Trophoblast cell (in vitro differentiated cells and primary cell): Measurements from ENCODE around the gene MYOD1.

Source experiments
- DNase-seq, 2 donors: peaks; one replicate each; pipeline ENCODE4 v3.0.0-alpha.2; 2016
- H2AFZ ChIP-seq: 2 replicates; pipeline ENCODE4 v1.6.1; 2013; ENCODE audit warnings: low read length, moderate library complexity, mild to moderate bottlenecking; ENCODE audit not compliant: insufficient read depth, poor library complexity
- H2AK5ac ChIP-seq: 2 replicates; pipeline ENCODE4 v1.6.1; 2013; ENCODE audit warnings: mild to moderate bottlenecking, low read length
- H2BK120ac ChIP-seq: 2 replicates; pipeline ENCODE4 v1.6.1; 2013; ENCODE audit warnings: low read length, mild to moderate bottlenecking, moderate library complexity; ENCODE audit not compliant: insufficient read depth, poor library complexity
- H2BK12ac ChIP-seq: 2 replicates; pipeline ENCODE4 v1.6.1; 2013; ENCODE audit warnings: mild to moderate bottlenecking, low read length, moderate library complexity
- H2BK5ac ChIP-seq: 2 replicates; pipeline ENCODE4 v1.6.1; 2013; ENCODE audit warnings: low read length, low read depth, moderate library complexity, mild to moderate bottlenecking; ENCODE audit not compliant: poor library complexity
- H3K14ac ChIP-seq: 2 replicates; pipeline ENCODE4 v1.6.1; 2013; ENCODE audit warnings: mild to moderate bottlenecking, low read length
- H3K18ac ChIP-seq: 2 replicates; pipeline ENCODE4 v1.6.1; 2013; ENCODE audit warnings: mild to moderate bottlenecking, low read length
- H3K23ac ChIP-seq: 2 replicates; pipeline ENCODE4 v1.6.1; 2013; ENCODE audit warnings: low read length
- H3K27ac ChIP-seq: 2 replicates; pipeline ENCODE4 v1.5.1; 2013; ENCODE audit warnings: low read depth, mild to moderate bottlenecking, inconsistent platforms, low read length, moderate library complexity
- H3K27me3 ChIP-seq: 2 replicates; pipeline ENCODE4 v1.6.1; 2013; ENCODE audit warnings: inconsistent platforms, mild to moderate bottlenecking, low read length, moderate library complexity; ENCODE audit not compliant: insufficient read depth
- H3K36me3 ChIP-seq, 2 experiments: 1 replicate in 1 of 2; 2 replicates in 1 of 2; pipeline ENCODE4 v1.6.1; 2013; ENCODE audit warnings: low read length in 2 of 2, mild to moderate bottlenecking in 2 of 2, moderate library complexity in 1 of 2; ENCODE audit not compliant: insufficient read depth in 2 of 2, control insufficient read depth in 1 of 2
- H3K4ac ChIP-seq: 2 replicates; pipeline ENCODE4 v1.6.1; 2013; ENCODE audit warnings: low read depth, mild to moderate bottlenecking, low read length, moderate library complexity
- H3K4me1 ChIP-seq, 2 experiments: 1 replicate in 1 of 2; 2 replicates in 1 of 2; pipeline ENCODE4 v1.6.1; 2013; ENCODE audit warnings: low read length in 2 of 2, mild to moderate bottlenecking in 2 of 2, moderate library complexity in 1 of 2; ENCODE audit not compliant: insufficient read depth in 2 of 2, control insufficient read depth in 1 of 2
- H3K4me2 ChIP-seq: 2 replicates; pipeline ENCODE4 v1.6.1; 2013; ENCODE audit warnings: inconsistent platforms, mild to moderate bottlenecking, low read length, moderate library complexity
- H3K4me3 ChIP-seq: 2 replicates; pipeline ENCODE4 v1.5.1; 2013; ENCODE audit warnings: mild to moderate bottlenecking, low read depth, low read length, inconsistent platforms
- H3K79me1 ChIP-seq: one replicate; pipeline ENCODE4 v1.6.1; 2013; ENCODE audit warnings: low read length
- H3K79me2 ChIP-seq: 2 replicates; pipeline ENCODE4 v1.6.1; 2013; ENCODE audit warnings: low read length, mild to moderate bottlenecking; ENCODE audit not compliant: control insufficient read depth, insufficient read depth, poor library complexity
- H3K9ac ChIP-seq: 2 replicates; pipeline ENCODE4 v1.6.1; 2013; ENCODE audit warnings: mild to moderate bottlenecking, low read length
- H3K9me3 ChIP-seq: 2 replicates; pipeline ENCODE4 v1.6.1; 2013; ENCODE audit warnings: low read depth, mild to moderate bottlenecking, control low read depth, inconsistent platforms, low read length; ENCODE audit not compliant: insufficient read depth
- H4K12ac ChIP-seq: 2 replicates; pipeline ENCODE4 v1.6.1; 2013; ENCODE audit warnings: low read depth, mild to moderate bottlenecking, low read length, moderate library complexity
- H4K8ac ChIP-seq: 2 replicates; pipeline ENCODE4 v1.6.1; 2013; ENCODE audit warnings: low read depth, mild to moderate bottlenecking, low read length, moderate library complexity
- H4K91ac ChIP-seq: one replicate; pipeline ENCODE4 v1.6.1; 2013; ENCODE audit warnings: low read depth, mild to moderate bottlenecking, low read length, moderate library complexity
- WGBS: extraction: QIAGEN DNeasy Blood & Tissue Kit; methylation state at CpG from one replicate; pipeline ENCODE4 v1.1.7; 2013; ENCODE audit warnings: missing lambda C conversion rate; ENCODE audit not compliant: insufficient read length, insufficient coverage; ENCODE audit errors: extremely low coverage; 5-methylcytosine and 5-hydroxymethylcytosine counted together

Gene MYOD1

GRCh38 chr11:17719938-17720795 is 796 bp downstream of the MYOD1 start:
- Histone ChIP-seq H4K91ac (no peak overlapping the region), H3K4me1 (peaks cover 4 to 6% of the 10 kb centered on the region in 2 experiments), H4K12ac (no peak overlapping the region), H2AK5ac (no peak overlapping the region), H3K4me3 (no peak overlapping the region), H3K9me3 (peaks cover 11% of the 10 kb centered on the region), H2BK12ac (no peak overlapping the region), H2BK120ac (no peak overlapping the region), H4K8ac (no peak overlapping the region), H3K23ac (no peak overlapping the region), H3K4ac (no peak overlapping the region), H3K27ac (no peak overlapping the region), H2AFZ (no peak overlapping the region), H3K36me3 (no peaks in the 10 kb centered on the region), H3K4me2 (peak overlapping the region; percentile 39), H3K18ac (no peak overlapping the region), H3K14ac (no peak overlapping the region), H3K79me2 (no peaks in the 10 kb centered on the region), H2BK5ac (no peak overlapping the region), H3K27me3 (peaks cover 62% of the 10 kb centered on the region), H3K79me1 (no peaks in the 10 kb centered on the region), H3K9ac (no peak overlapping the region)
- no CpG with 5 or more reads among the region's 85 CpGs for WGBS
- DNase-seq = peak; percentile 38 to 50

GRCh38 chr11:17720796-17721171 is 1.4 kb downstream of the MYOD1 start:
- H2BK120ac ChIP-seq = no peak overlapping the region
- no peaks in the 10 kb centered on the region for H3K36me3 ChIP-seq
- H3K9me3 ChIP-seq = peaks cover 11% of the 10 kb centered on the region
- H3K4me3 ChIP-seq = no peak overlapping the region
- H3K27me3 ChIP-seq = peaks cover 62% of the 10 kb centered on the region
- no peak overlapping the region for H2AFZ ChIP-seq
- no peak overlapping the region for H4K91ac ChIP-seq
- DNase-seq = no peak
- no peaks in the 10 kb centered on the region for H3K79me2 ChIP-seq
- H3K27ac ChIP-seq = no peak overlapping the region
- no peaks in the 10 kb centered on the region for H3K79me1 ChIP-seq
- H4K8ac ChIP-seq = no peak overlapping the region
- H2AK5ac ChIP-seq = no peak overlapping the region
- H3K18ac ChIP-seq = no peak overlapping the region
- no peak overlapping the region for H3K9ac ChIP-seq
- no peak overlapping the region for H3K14ac ChIP-seq
- H3K23ac ChIP-seq = no peak overlapping the region
- no CpG with 5 or more reads among the region's 24 CpGs for WGBS
- peaks cover 4 to 6% of the 10 kb centered on the region in 2 experiments for H3K4me1 ChIP-seq
- peak overlapping the region; percentile 39 for H3K4me2 ChIP-seq
- H4K12ac ChIP-seq = no peak overlapping the region
- H2BK5ac ChIP-seq = no peak overlapping the region
- H3K4ac ChIP-seq = no peak overlapping the region
- H2BK12ac ChIP-seq = no peak overlapping the region

DNA sequence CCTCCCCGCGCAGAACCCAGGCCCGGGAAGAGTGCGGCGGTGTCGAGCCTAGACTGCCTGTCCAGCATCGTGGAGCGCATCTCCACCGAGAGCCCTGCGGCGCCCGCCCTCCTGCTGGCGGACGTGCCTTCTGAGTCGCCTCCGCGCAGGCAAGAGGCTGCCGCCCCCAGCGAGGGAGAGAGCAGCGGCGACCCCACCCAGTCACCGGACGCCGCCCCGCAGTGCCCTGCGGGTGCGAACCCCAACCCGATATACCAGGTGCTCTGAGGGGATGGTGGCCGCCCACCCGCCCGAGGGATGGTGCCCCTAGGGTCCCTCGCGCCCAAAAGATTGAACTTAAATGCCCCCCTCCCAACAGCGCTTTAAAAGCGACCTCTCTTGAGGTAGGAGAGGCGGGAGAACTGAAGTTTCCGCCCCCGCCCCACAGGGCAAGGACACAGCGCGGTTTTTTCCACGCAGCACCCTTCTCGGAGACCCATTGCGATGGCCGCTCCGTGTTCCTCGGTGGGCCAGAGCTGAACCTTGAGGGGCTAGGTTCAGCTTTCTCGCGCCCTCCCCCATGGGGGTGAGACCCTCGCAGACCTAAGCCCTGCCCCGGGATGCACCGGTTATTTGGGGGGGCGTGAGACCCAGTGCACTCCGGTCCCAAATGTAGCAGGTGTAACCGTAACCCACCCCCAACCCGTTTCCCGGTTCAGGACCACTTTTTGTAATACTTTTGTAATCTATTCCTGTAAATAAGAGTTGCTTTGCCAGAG is 2.0 kb downstream of the MYOD1 start:
- H2BK12ac ChIP-seq = no peak overlapping the region
- no peaks in the 10 kb centered on the region for H3K79me1 ChIP-seq
- H3K18ac ChIP-seq = no peak overlapping the region
- H4K8ac ChIP-seq = no peak overlapping the region
- no peak overlapping the region for H2AFZ ChIP-seq
- no peak overlapping the region for H2AK5ac ChIP-seq
- no peak overlapping the region for H3K4me2 ChIP-seq
- H3K9ac ChIP-seq = no peak overlapping the region
- no CpG with 5 or more reads among the region's 56 CpGs for WGBS
- no peak overlapping the region for H2BK5ac ChIP-seq
- H3K14ac ChIP-seq = no peak overlapping the region
- H3K23ac ChIP-seq = no peak overlapping the region
- no peak overlapping the region for H3K4ac ChIP-seq
- H3K27ac ChIP-seq = no peak overlapping the region
- peaks cover 11% of the 10 kb centered on the region for H3K9me3 ChIP-seq
- no peak overlapping the region for H4K91ac ChIP-seq
- DNase-seq = peak in 1 of 2 donors; percentile 16
- no peaks in the 10 kb centered on the region for H3K79me2 ChIP-seq
- H3K36me3 ChIP-seq = no peaks in the 10 kb centered on the region
- peaks cover 61% of the 10 kb centered on the region for H3K27me3 ChIP-seq
- H4K12ac ChIP-seq = no peak overlapping the region
- peaks cover 4 to 6% of the 10 kb centered on the region in 2 experiments for H3K4me1 ChIP-seq
- H3K4me3 ChIP-seq = no peak overlapping the region
- no peak overlapping the region for H2BK120ac ChIP-seq

DNA sequence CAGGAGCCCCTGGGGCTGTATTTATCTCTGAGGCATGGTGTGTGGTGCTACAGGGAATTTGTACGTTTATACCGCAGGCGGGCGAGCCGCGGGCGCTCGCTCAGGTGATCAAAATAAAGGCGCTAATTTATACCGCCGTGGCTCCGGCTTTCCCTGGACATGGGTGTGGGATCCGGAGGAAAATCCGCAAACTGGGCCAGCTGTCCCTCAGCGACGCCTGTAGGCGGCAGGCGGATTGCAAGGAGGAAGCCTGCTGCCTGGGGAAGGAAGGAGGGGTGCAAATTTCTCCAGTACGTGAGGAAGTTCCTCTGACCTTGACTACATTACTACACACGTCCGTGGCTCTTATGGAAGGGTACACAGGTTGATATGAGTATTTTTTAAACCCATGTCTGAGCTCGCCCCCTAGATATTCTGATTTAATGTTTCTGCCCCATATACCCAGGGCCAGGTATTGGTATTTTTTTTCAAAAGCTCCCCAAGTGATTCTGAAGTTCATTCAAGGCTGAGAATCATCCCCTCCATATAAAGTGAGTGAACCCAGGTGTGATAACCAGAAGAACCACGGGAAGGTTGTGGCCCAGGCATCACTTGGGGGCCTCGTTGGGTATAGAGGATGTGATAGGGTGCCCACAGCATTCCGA is 2.8 kb downstream of the MYOD1 start:
- H3K4me3 ChIP-seq = no peak overlapping the region
- no peak overlapping the region for H2BK12ac ChIP-seq
- no CpG with 5 or more reads among the region's 25 CpGs for WGBS
- no peak overlapping the region for H3K14ac ChIP-seq
- H3K27ac ChIP-seq = no peak overlapping the region
- no peak overlapping the region for H3K4me2 ChIP-seq
- H3K4me1 ChIP-seq = peaks cover 4 to 6% of the 10 kb centered on the region in 2 experiments
- H3K18ac ChIP-seq = no peak overlapping the region
- H4K91ac ChIP-seq = no peak overlapping the region
- no peak overlapping the region for H3K23ac ChIP-seq
- no peak overlapping the region for H2AK5ac ChIP-seq
- H4K8ac ChIP-seq = no peak overlapping the region
- H3K9me3 ChIP-seq = peaks cover 11% of the 10 kb centered on the region
- no peak overlapping the region for H4K12ac ChIP-seq
- H3K27me3 ChIP-seq = peaks cover 59% of the 10 kb centered on the region
- H3K4ac ChIP-seq = no peak overlapping the region
- no peak overlapping the region for H2BK5ac ChIP-seq
- H3K79me1 ChIP-seq = no peaks in the 10 kb centered on the region
- no peak overlapping the region for H3K9ac ChIP-seq
- DNase-seq = peak; percentile 45 to 51
- no peak overlapping the region for H2BK120ac ChIP-seq
- H3K79me2 ChIP-seq = no peaks in the 10 kb centered on the region
- no peak overlapping the region for H2AFZ ChIP-seq
- no peaks in the 10 kb centered on the region for H3K36me3 ChIP-seq
